ENCODE data around the gene P2RX7. TPM values are rescaled to one million over a fixed set of nuclear protein-coding genes. Genes with fewer than 3 reads are reported as not detected.

P2RX7 gene
- total and polyA plus RNA-seq, 2 donors (not counting 3 experiments of a cell fraction or from before 2014, with no cell fraction given): 1.3 to 8.1 TPM

DNA sequence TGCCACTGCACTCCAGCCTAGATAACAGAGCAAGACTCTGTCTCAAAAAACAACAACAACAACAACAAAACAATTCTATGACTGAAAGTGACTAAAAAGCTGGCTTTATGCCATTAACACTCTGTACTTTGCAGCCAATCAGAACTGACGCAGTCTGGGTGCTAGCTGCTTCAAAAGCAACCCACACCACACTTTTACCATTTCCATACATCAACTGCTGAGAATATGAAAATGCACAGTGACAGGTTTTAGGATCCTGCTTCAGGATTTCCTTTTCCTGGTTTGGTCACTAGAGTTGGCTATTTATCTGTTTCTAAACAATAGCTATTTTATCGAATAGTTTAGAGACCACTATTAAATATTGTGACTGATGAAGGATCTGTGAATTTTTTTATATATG is 54.1 kb downstream of the P2RX7 start:
- Histone ChIP-seq H3K4me1 (ENCODE audit: control insufficient read depth, extremely low read depth, insufficient read depth, low read length) (peaks cover 42% of the 10 kb centered on the region), H3K9me3 (replicated peaks; ENCODE audit: control insufficient read depth, insufficient read depth, low read length) (no peaks in the 10 kb centered on the region), H3K9ac (replicated peaks; ENCODE audit: extremely low read depth, insufficient read depth, low read length) (no peak overlapping the region), H3K79me2 (ENCODE audit: control insufficient read depth, insufficient read depth, low read length) (no peaks in the 10 kb centered on the region), H3K36me3 (ENCODE audit: control insufficient read depth in 2 of 2, extremely low read depth in 1 of 2, insufficient read depth in 2 of 2, low read length in 2 of 2) (no peaks in the 10 kb centered on the region), H3K4me2 (ENCODE audit: insufficient read depth, low read length) (peak overlapping the region; percentile 52), H3K27me3 (ENCODE audit: control insufficient read depth in 2 of 2, insufficient read depth in 2 of 2, low read length in 2 of 2) (no peaks in the 10 kb centered on the region), H4K20me1 (replicated peaks; ENCODE audit: control insufficient read depth, extremely low read depth, insufficient read depth, low read length) (no peaks in the 10 kb centered on the region), H2AFZ (ENCODE audit: low read depth, low read length) (no peak overlapping the region), H3K4me3 (replicated peaks in 1 of 3; ENCODE audit: insufficient read depth in 1 of 3, low read depth in 1 of 3, low read length in 3 of 3) (no peak overlapping the region), H3K9me1 (replicated peaks; ENCODE audit: control insufficient read depth, extremely low read depth, insufficient read depth, low read length) (no peaks in the 10 kb centered on the region), H3K27ac (ENCODE audit: insufficient read depth, low read depth, low read length) (peak overlapping the region; percentile 72)
- DNase-seq (ENCODE audit: low read depth, low spot score): peak; percentile 38
- no peak for TF ChIP-seq MYC (IDR thresholded peaks at IDR 0.05; ENCODE audit: low read depth, low read length)
- TF ChIP-seq FOS (IDR thresholded peaks at IDR 0.05; ENCODE audit: borderline replicate concordance, insufficient read depth, low read length): no peak
- TF ChIP-seq POLR2A (IDR thresholded peaks at IDR 0.05; ENCODE audit: low read depth, low read length): no peak
- TF ChIP-seq, protein P1, sequence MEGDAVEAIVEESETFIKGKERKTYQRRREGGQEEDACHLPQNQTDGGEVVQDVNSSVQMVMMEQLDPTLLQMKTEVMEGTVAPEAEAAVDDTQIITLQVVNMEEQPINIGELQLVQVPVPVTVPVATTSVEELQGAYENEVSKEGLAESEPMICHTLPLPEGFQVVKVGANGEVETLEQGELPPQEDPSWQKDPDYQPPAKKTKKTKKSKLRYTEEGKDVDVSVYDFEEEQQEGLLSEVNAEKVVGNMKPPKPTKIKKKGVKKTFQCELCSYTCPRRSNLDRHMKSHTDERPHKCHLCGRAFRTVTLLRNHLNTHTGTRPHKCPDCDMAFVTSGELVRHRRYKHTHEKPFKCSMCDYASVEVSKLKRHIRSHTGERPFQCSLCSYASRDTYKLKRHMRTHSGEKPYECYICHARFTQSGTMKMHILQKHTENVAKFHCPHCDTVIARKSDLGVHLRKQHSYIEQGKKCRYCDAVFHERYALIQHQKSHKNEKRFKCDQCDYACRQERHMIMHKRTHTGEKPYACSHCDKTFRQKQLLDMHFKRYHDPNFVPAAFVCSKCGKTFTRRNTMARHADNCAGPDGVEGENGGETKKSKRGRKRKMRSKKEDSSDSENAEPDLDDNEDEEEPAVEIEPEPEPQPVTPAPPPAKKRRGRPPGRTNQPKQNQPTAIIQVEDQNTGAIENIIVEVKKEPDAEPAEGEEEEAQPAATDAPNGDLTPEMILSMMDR (IDR thresholded peaks at IDR 0.05; ENCODE audit: extremely low read depth in 1 of 2, insufficient read depth in 1 of 2, low read depth in 1 of 2, low read length in 2 of 2): no peak
- TF ChIP-seq GATA2 (IDR thresholded peaks at IDR 0.05; ENCODE audit: insufficient read depth, insufficient read length, low read depth, low read length): no peak
- TF ChIP-seq JUN (IDR thresholded peaks at IDR 0.05; ENCODE audit: borderline replicate concordance, insufficient read depth, insufficient read length, low read depth): no peak
- TF ChIP-seq, protein P2, sequence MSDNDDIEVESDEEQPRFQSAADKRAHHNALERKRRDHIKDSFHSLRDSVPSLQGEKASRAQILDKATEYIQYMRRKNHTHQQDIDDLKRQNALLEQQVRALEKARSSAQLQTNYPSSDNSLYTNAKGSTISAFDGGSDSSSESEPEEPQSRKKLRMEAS (IDR thresholded peaks at IDR 0.05; ENCODE audit: insufficient read depth, insufficient read length): no peak
- TF ChIP-seq EZH2 (IDR thresholded peaks at IDR 0.05; ENCODE audit: borderline replicate concordance, low read depth, low read length, severe bottlenecking): no peak
- no peak for TF ChIP-seq POLR2AphosphoS5 (IDR thresholded peaks at IDR 0.05; ENCODE audit: insufficient read depth, low read depth, low read length)
- ChIA-PET CTCF (interaction anchor here (1.0 to 2.0 kb wide), 2 partner anchors 11 to 43 kb away, joined by 5 to 6 read pairs; no protein-coding TSS in a partner anchor), POLR2A (no interaction called here)
- no TSS peak for BruUV-seq (replicated peaks)
- intact Hi-C loops (cut with micrococcal nuclease): no loop called here
- dilution Hi-C loops (cut with MboI; ENCODE audit: extremely low pct_ligation_motif_present, low sequenced_read_pairs): no loop called here
- peak; percentile 77 for FAIRE-seq

All from endothelial cell of umbilical vein (primary cell).